ENCODE data around the gene PLXNB3. TPM values are rescaled to one million over a fixed set of nuclear protein-coding genes. Genes with fewer than 3 reads are reported as not detected.

Gene PLXNB3
- polyA plus RNA-seq, 4 donors, result 0.54 to 1.6 (median 0.66) TPM; not detected in 1

GRCh38 chrX:153773741-153774575, 9.9 kb downstream of the PLXNB3 start:
- DNase-seq, result no peak
- 90 to 92% (median 91%) methylated on average over 18 to 48 of the region's 48 CpGs for WGBS, 3 donors
- Histone ChIP-seq H3K36me3 (ENCODE audit: control insufficient read depth in 3 of 3, insufficient read depth in 2 of 3, low read depth in 1 of 3, low read length in 3 of 3) (no peaks in the 10 kb centered on the region), H3K4me3 (ENCODE audit: low read depth in 1 of 3, low read length in 3 of 3) (no peak overlapping the region), H3K27me3 (ENCODE audit: control insufficient read depth in 3 of 3, insufficient read depth in 3 of 3, low read length in 3 of 3) (no peaks in the 10 kb centered on the region), H3K27ac (ENCODE audit: low read depth in 1 of 3, low read length in 2 of 3) (no peak overlapping the region), H3K9me3 (ENCODE audit: control insufficient read depth in 2 of 2, insufficient read depth in 1 of 2, low read depth in 1 of 2, low read length in 1 of 2) (no peaks in the 10 kb centered on the region), H3K4me1 (ENCODE audit: control insufficient read depth in 3 of 3, insufficient read depth in 2 of 3, low read depth in 1 of 3, low read length in 2 of 3) (no peaks in the 10 kb centered on the region)
- no peak for FAIRE-seq

- Histone ChIP-seq H3K9me3 (ENCODE audit: control insufficient read depth in 2 of 2, insufficient read depth in 1 of 2, low read depth in 1 of 2, low read length in 1 of 2) (no peaks in the 10 kb centered on the region), H3K27me3 (ENCODE audit: control insufficient read depth in 3 of 3, insufficient read depth in 3 of 3, low read length in 3 of 3) (no peaks in the 10 kb centered on the region), H3K27ac (ENCODE audit: low read depth in 1 of 3, low read length in 2 of 3) (no peak overlapping the region), H3K4me1 (ENCODE audit: control insufficient read depth in 3 of 3, insufficient read depth in 2 of 3, low read depth in 1 of 3, low read length in 2 of 3) (no peaks in the 10 kb centered on the region), H3K36me3 (ENCODE audit: control insufficient read depth in 3 of 3, insufficient read depth in 2 of 3, low read depth in 1 of 3, low read length in 3 of 3) (no peaks in the 10 kb centered on the region), H3K4me3 (ENCODE audit: low read depth in 1 of 3, low read length in 3 of 3) (no peak overlapping the region)
- WGBS, 3 donors, result 88 to 90% (median 89%) methylated on average over 13 to 37 of the region's 37 CpGs
- FAIRE-seq (no peak), DNase-seq (no peak)
Observed at GRCh38 chrX:153774576-153775292, 10.7 kb downstream of the PLXNB3 start.

DNA sequence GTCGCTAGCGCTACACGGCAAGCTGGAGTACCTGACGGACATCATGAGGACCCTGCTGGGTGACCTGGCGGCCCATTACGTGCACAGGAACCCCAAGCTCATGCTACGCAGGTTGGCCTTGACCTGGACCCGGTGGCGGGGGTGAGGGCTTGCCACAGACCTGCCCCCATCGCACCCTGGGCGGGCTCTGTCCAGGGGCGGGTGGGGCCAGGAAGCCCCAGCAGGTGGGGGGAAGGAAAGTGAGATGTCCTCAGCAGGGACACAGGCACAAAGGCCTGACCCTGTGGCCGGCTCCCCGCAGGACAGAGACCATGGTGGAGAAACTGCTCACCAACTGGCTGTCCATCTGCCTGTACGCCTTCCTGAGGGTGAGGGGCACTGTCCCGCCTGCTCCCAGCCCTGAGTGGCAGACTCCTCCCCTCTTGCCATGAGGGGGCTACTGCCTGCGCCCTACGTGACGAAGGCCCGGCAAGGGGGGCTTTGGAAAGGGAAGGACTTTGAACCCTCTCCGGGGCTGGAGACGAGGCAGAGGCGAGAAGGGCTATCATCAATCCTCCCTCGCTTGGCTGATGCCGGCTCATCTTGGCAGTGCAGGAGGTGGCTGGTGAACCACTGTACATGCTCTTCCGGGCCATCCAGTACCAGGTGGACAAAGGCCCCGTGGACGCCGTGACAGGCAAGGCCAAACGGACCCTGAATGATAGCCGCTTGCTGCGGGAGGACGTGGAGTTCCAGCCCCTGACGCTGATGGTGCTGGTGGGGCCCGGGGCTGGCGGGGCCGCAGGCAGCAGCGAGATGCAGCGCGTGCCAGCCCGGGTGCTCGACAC, 11.5 kb downstream of the PLXNB3 start:
- no peak for DNase-seq
- WGBS, 3 donors, result 85 to 88% (median 86%) methylated on average over 25 to 42 of the region's 42 CpGs
- no peaks in the 10 kb centered on the region for H3K4me1 ChIP-seq (ENCODE audit: control insufficient read depth in 3 of 3, insufficient read depth in 2 of 3, low read depth in 1 of 3, low read length in 2 of 3)
- FAIRE-seq, result no peak
- H3K27me3 ChIP-seq (ENCODE audit: control insufficient read depth in 3 of 3, insufficient read depth in 3 of 3, low read length in 3 of 3), result peaks cover 0 to 3% (median 0%) of the 10 kb centered on the region in 3 donors
- H3K27ac ChIP-seq (ENCODE audit: low read depth in 1 of 3, low read length in 2 of 3), result no peak overlapping the region
- no peaks in the 10 kb centered on the region for H3K9me3 ChIP-seq (ENCODE audit: control insufficient read depth in 2 of 2, insufficient read depth in 1 of 2, low read depth in 1 of 2, low read length in 1 of 2)
- H3K4me3 ChIP-seq (ENCODE audit: low read depth in 1 of 3, low read length in 3 of 3), result no peak overlapping the region
- no peaks in the 10 kb centered on the region for H3K36me3 ChIP-seq (ENCODE audit: control insufficient read depth in 3 of 3, insufficient read depth in 2 of 3, low read depth in 1 of 3, low read length in 3 of 3)

DNA sequence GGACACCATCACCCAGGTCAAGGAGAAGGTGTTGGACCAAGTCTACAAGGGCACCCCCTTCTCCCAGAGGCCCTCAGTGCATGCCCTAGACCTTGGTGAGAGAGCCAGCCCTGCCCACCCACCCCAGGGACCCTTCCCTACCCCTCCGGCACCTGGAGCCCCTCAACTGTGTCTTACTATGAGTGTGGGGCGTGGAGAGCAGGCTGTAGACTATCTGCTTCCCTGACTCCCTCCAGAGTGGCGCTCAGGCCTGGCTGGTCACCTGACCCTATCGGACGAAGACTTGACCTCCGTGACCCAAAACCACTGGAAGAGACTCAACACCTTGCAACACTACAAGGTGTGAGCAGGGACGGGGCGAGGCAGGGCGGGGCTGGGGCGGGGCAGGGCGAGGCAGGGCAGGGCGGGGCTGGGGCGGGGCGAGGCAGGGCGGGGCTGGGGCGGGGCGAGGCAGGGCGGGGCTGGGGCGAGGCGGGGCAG, 12.1 kb downstream of the PLXNB3 start:
- no peak overlapping the region for H3K27ac ChIP-seq (ENCODE audit: low read depth in 1 of 3, low read length in 2 of 3)
- no peaks in the 10 kb centered on the region for H3K36me3 ChIP-seq (ENCODE audit: control insufficient read depth in 3 of 3, insufficient read depth in 2 of 3, low read depth in 1 of 3, low read length in 3 of 3)
- 71 to 96% (median 91%) methylated on average over 4 to 17 of the region's 20 CpGs for WGBS, 3 donors
- H3K4me1 ChIP-seq (ENCODE audit: control insufficient read depth in 3 of 3, insufficient read depth in 2 of 3, low read depth in 1 of 3, low read length in 2 of 3), result no peaks in the 10 kb centered on the region
- DNase-seq (no peak), FAIRE-seq (no peak)
- H3K9me3 ChIP-seq (ENCODE audit: control insufficient read depth in 2 of 2, insufficient read depth in 1 of 2, low read depth in 1 of 2, low read length in 1 of 2), result no peaks in the 10 kb centered on the region
- no peak overlapping the region for H3K4me3 ChIP-seq (ENCODE audit: low read depth in 1 of 3, low read length in 3 of 3)
- H3K27me3 ChIP-seq (ENCODE audit: control insufficient read depth in 3 of 3, insufficient read depth in 3 of 3, low read length in 3 of 3), result peaks cover 0 to 4% (median 0%) of the 10 kb centered on the region in 3 donors

DNA sequence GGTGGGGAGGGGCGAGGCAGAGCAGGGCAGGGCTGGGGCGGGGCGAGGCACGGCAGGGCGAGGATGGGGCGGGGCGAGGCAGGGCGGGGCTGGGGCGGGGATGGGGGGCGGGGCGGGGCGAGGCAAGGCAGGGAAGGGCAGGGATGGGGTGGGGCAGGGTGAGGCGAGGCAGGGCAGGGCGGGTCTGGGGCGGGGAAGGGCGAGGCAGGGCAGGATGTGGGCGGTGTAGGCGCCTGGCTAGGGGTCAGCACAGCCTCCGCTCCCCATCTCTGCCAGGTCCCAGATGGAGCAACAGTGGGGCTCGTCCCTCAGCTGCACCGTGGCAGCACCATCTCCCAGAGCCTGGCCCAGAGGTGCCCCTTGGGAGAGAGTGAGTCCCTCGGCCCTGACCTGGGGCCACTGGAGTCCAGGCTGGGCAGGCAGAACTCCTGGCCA, 12.6 kb downstream of the PLXNB3 start:
- Histone ChIP-seq H3K4me1 (ENCODE audit: control insufficient read depth in 3 of 3, insufficient read depth in 2 of 3, low read depth in 1 of 3, low read length in 2 of 3) (no peaks in the 10 kb centered on the region), H3K27me3 (ENCODE audit: control insufficient read depth in 3 of 3, insufficient read depth in 3 of 3, low read length in 3 of 3) (peaks cover 0 to 4% (median 0%) of the 10 kb centered on the region in 3 donors), H3K4me3 (ENCODE audit: low read depth in 1 of 3, low read length in 3 of 3) (no peak overlapping the region), H3K9me3 (ENCODE audit: control insufficient read depth in 2 of 2, insufficient read depth in 1 of 2, low read depth in 1 of 2, low read length in 1 of 2) (no peaks in the 10 kb centered on the region), H3K27ac (ENCODE audit: low read depth in 1 of 3, low read length in 2 of 3) (no peak overlapping the region), H3K36me3 (ENCODE audit: control insufficient read depth in 3 of 3, insufficient read depth in 2 of 3, low read depth in 1 of 3, low read length in 3 of 3) (no peaks in the 10 kb centered on the region)
- no peak for DNase-seq
- FAIRE-seq, result no peak
- 50 to 75% (median 75%) methylated on average over 1 to 14 of the region's 22 CpGs for WGBS, 3 donors

- peaks cover 0 to 4% (median 0%) of the 10 kb centered on the region in 3 donors for H3K27me3 ChIP-seq (ENCODE audit: control insufficient read depth in 3 of 3, insufficient read depth in 3 of 3, low read length in 3 of 3)
- H3K36me3 ChIP-seq (ENCODE audit: control insufficient read depth in 3 of 3, insufficient read depth in 2 of 3, low read depth in 1 of 3, low read length in 3 of 3), result no peaks in the 10 kb centered on the region
- no peaks in the 10 kb centered on the region for H3K9me3 ChIP-seq (ENCODE audit: control insufficient read depth in 2 of 2, insufficient read depth in 1 of 2, low read depth in 1 of 2, low read length in 1 of 2)
- DNase-seq (no peak), FAIRE-seq (no peak)
- H3K4me3 ChIP-seq (ENCODE audit: low read depth in 1 of 3, low read length in 3 of 3), result no peak overlapping the region
- 71 to 82% (median 81%) methylated on average over 15 to 34 of the region's 34 CpGs for WGBS, 3 donors
- no peak overlapping the region for H3K27ac ChIP-seq (ENCODE audit: low read depth in 1 of 3, low read length in 2 of 3)
- H3K4me1 ChIP-seq (ENCODE audit: control insufficient read depth in 3 of 3, insufficient read depth in 2 of 3, low read depth in 1 of 3, low read length in 2 of 3), result no peaks in the 10 kb centered on the region
Observed at GRCh38 chrX:153777261-153778090, 13.4 kb downstream of the PLXNB3 start.

DNA sequence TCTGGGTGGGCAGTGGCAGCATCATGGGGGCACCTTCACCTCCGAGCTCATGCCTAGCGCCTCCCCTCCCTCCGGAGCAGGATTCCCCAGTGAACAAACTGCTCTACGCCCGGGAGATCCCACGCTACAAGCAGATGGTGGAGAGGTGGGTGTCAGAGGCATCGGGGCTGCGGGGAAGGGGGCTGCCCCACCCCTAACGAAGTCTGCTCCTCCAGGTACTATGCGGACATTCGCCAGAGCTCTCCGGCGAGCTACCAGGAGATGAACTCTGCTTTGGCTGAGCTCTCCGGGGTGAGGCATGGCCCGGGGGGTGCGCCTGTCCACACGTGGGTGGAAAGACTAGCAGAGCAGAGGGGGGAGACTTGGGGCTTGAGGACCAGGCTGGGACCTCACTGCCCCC, 14.1 kb downstream of the PLXNB3 start:
- H3K4me1 ChIP-seq (ENCODE audit: control insufficient read depth in 3 of 3, insufficient read depth in 2 of 3, low read depth in 1 of 3, low read length in 2 of 3), result no peaks in the 10 kb centered on the region
- H3K4me3 ChIP-seq (ENCODE audit: low read depth in 1 of 3, low read length in 3 of 3), result no peak overlapping the region
- H3K27ac ChIP-seq (ENCODE audit: low read depth in 1 of 3, low read length in 2 of 3), result no peak overlapping the region
- whole genome bisulfite sequencing, 3 donors, result 58 to 75% (median 61%) methylated on average over 11 to 17 of the region's 17 CpGs
- DNase-seq, result no peak
- H3K9me3 ChIP-seq (ENCODE audit: control insufficient read depth in 2 of 2, insufficient read depth in 1 of 2, low read depth in 1 of 2, low read length in 1 of 2), result no peaks in the 10 kb centered on the region
- H3K27me3 ChIP-seq (ENCODE audit: control insufficient read depth in 3 of 3, insufficient read depth in 3 of 3, low read length in 3 of 3), result peaks cover 0 to 4% (median 0%) of the 10 kb centered on the region in 3 donors
- H3K36me3 ChIP-seq (ENCODE audit: control insufficient read depth in 3 of 3, insufficient read depth in 2 of 3, low read depth in 1 of 3, low read length in 3 of 3), result peaks cover 0 to under 1% (median 0%) of the 10 kb centered on the region in 3 donors
- no peak for FAIRE-seq
